GM23248 (cell line): ENCODE measurements around the gene SLC26A8. TPM values are rescaled to one million over a fixed set of nuclear protein-coding genes. Genes with fewer than 3 reads are reported as not detected.

Experiments
- DNase-seq: peaks from one replicate; pipeline ENCODE4 v3.0.0-alpha.2; 2015
- H2AFZ ChIP-seq: fragments of 200-600 bp; sonication (generic); 2 replicates; pipeline ENCODE4 v1.6.1; 2016; ENCODE audit warnings: antibody characterized with exemption
- H3F3A ChIP-seq: fragments of 200-600 bp; sonication (generic); 2 replicates; pipeline ENCODE4 v1.6.1; 2016; ENCODE audit warnings: mild to moderate bottlenecking, antibody characterized with exemption, mixed run types; ENCODE audit not compliant: insufficient read depth
- H3K27ac ChIP-seq: fragments of 200-600 bp; sonication (generic); 2 replicates; pipeline ENCODE4 v1.5.1; 2016; ENCODE audit warnings: mild to moderate bottlenecking
- H3K27me3 ChIP-seq: fragments of 200-600 bp; sonication (generic); replicated peaks from 2 replicates; pipeline ENCODE4 v1.6.1; 2016; ENCODE audit warnings: mild to moderate bottlenecking; ENCODE audit not compliant: insufficient read depth
- H3K36me3 ChIP-seq: fragments of 200-600 bp; sonication (generic); 2 replicates; pipeline ENCODE4 v1.6.1; 2016; ENCODE audit warnings: low read depth, mild to moderate bottlenecking
- H3K4me1 ChIP-seq: fragments of 200-600 bp; sonication (generic); 2 replicates; pipeline ENCODE4 v1.6.1; 2016; ENCODE audit warnings: mild to moderate bottlenecking; ENCODE audit not compliant: insufficient read depth
- H3K4me2 ChIP-seq: fragments of 200-600 bp; sonication (generic); one replicate; pipeline ENCODE4 v1.6.1; 2016; ENCODE audit warnings: mild to moderate bottlenecking; ENCODE audit not compliant: unreplicated experiment
- H3K4me3 ChIP-seq: fragments of 200-600 bp; sonication (generic); 2 replicates; pipeline ENCODE4 v1.5.1; 2016; ENCODE audit warnings: mild to moderate bottlenecking
- H3K79me2 ChIP-seq: fragments of 200-600 bp; sonication (generic); 2 replicates; pipeline ENCODE4 v1.6.1; 2016; ENCODE audit warnings: mild to moderate bottlenecking; ENCODE audit not compliant: insufficient read depth
- H3K9ac ChIP-seq: fragments of 200-600 bp; sonication (generic); 2 replicates; pipeline ENCODE4 v1.6.1; 2016; ENCODE audit warnings: mild to moderate bottlenecking
- H3K9me2 ChIP-seq: fragments of 200-600 bp; sonication (generic); 2 replicates; pipeline ENCODE4 v1.6.1; 2016; ENCODE audit warnings: mixed run types, mild to moderate bottlenecking, moderate library complexity; ENCODE audit not compliant: insufficient read depth
- H3K9me3 ChIP-seq: fragments of 200-600 bp; sonication (generic); one replicate; pipeline ENCODE4 v1.6.1; 2017; ENCODE audit warnings: low read depth
- H4K20me1 ChIP-seq: fragments of 200-600 bp; sonication (generic); 2 replicates; pipeline ENCODE4 v1.6.0; 2016; ENCODE audit not compliant: insufficient read depth
- EZH2 ChIP-seq: fragments of 200-600 bp; sonication (generic); IDR thresholded peaks from 2 replicates; pipeline ENCODE4 v1.6.1; 2018; ENCODE audit warnings: antibody characterized with exemption, mild to moderate bottlenecking; ENCODE audit not compliant: insufficient read depth, poor library complexity, severe bottlenecking
- EZH2phosphoT487 ChIP-seq: fragments of 200-600 bp; sonication (generic); IDR thresholded peaks from 2 replicates; pipeline ENCODE4 v1.6.1; 2018; ENCODE audit warnings: antibody characterized with exemption, moderate library complexity, mild to moderate bottlenecking, low read depth; ENCODE audit not compliant: insufficient read depth
- WGBS, 2 experiments: methylation state at CpG; one replicate each; pipeline ENCODE4 v1.1.6; 2015 to 2017; ENCODE audit warnings: low lambda C conversion rate in 2 of 2, low coverage in 1 of 2; ENCODE audit errors: missing lambda C conversion rate in 2 of 2; 5-methylcytosine and 5-hydroxymethylcytosine counted together
- in situ Hi-C: fragments of 300-500 bp; cut with MboI; formaldehyde crosslinking; loops from 2 replicates; pipeline ENCODE4 v1.15.0; 2020
- polyA plus RNA-seq: library from polyadenylated mRNA; unstranded; fragments of >200 nt; fragmentation: Nextera tagmentation; extraction: Ambion mirVana; gene quantifications from 2 replicates; pipeline ENCODE4 v1.2.1, GENCODE V29; 2016
- total RNA-seq: library from RNA; depleted of rRNA; stranded (reverse); fragments of >200 nt; shearing (Covaris generic); gene quantifications from 2 replicates; pipeline ENCODE4 v1.2.3, GENCODE V29; 2014

SLC26A8 gene
- total and polyA plus RNA-seq, 2 experiments from 2014 or later, result not detected

DNA sequence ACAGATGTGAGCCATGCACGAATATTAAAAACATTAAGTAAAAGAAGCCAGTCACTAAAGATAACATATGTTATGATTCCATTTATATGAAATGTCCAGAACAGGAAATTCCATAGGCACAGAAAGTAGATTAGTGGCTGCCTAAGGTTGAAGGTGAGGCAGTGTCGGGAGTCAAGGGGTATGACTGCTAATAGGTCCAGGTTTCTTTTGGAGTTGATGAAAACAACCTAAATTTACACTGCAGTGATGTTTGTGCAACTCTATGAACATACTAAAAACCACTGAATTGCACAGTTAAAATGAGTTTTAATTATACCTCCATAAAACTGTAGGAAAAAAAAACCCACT is 118.0 kb downstream of the SLC26A8 start:
- Histone ChIP-seq H3K79me2 (peaks cover 97% of the 10 kb centered on the region), H3K27ac (no peak overlapping the region), H3K4me1 (no peaks in the 10 kb centered on the region), H3K4me3 (no peak overlapping the region), H3K9me2 (no peaks in the 10 kb centered on the region), H3K9ac (no peak overlapping the region), H2AFZ (no peak overlapping the region), H3K4me2 (no peak overlapping the region), H4K20me1 (no peaks in the 10 kb centered on the region), H3K9me3 (no peaks in the 10 kb centered on the region), H3K36me3 (peaks cover 10% of the 10 kb centered on the region), H3K27me3 (no peaks in the 10 kb centered on the region), H3F3A (0 out of 2 replicates have a peak, but pooled peaks cover 4% of the 10 kb centered on the region)
- in situ Hi-C loops, result no loop called here
- WGBS, 2 experiments, result 91 to 92% methylated on average over 2 of the region's 2 CpGs
- TF ChIP-seq EZH2phosphoT487, result no peak
- TF ChIP-seq EZH2, result no peak
- DNase-seq, result no peak

DNA sequence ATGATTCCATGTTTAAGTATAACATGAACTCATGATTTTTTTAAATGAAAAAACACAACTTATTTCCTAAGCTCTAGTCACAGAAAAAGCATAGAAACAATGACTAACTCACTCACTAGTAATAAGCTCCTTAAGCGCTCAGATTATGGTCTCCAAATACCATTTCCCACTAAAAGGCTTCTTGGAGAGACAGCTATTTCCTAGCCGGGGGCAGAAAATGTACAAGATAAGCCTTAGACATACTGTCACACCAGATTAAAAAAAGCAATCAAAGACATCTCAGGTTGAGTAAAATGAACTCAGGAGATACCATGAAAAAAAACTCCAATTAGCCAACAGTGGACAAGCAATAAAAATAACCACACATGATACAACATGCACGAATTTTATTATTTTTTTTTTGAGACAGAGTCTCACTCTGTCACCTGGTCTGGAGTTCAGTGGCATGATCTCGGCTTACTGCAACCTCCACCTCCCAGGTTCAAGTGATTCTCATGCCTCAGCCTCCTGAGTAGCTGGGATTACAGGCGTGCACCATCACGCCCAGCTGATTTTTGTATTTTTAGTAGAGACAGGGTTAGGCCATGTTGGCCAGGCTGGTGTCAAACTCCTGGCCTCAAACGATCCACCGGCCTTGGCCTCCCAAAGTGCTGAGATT is 118.5 kb downstream of the SLC26A8 start:
- H3K36me3 ChIP-seq, result peaks cover 7% of the 10 kb centered on the region
- no peak for TF ChIP-seq EZH2phosphoT487
- TF ChIP-seq EZH2, result no peak
- no peak overlapping the region for H2AFZ ChIP-seq
- no peaks in the 10 kb centered on the region for H3K27me3 ChIP-seq
- 74 to 83% methylated on average over 8 of the region's 8 CpGs for WGBS, 2 experiments
- H3F3A ChIP-seq, result 0 out of 2 replicates have a peak, but pooled peaks cover 4% of the 10 kb centered on the region
- no peak overlapping the region for H3K4me3 ChIP-seq
- no peak overlapping the region for H3K27ac ChIP-seq
- no peaks in the 10 kb centered on the region for H3K4me1 ChIP-seq
- H4K20me1 ChIP-seq, result no peaks in the 10 kb centered on the region
- no peak for DNase-seq
- no peak overlapping the region for H3K9ac ChIP-seq
- peaks cover 97% of the 10 kb centered on the region for H3K79me2 ChIP-seq
- no peak overlapping the region for H3K4me2 ChIP-seq
- H3K9me3 ChIP-seq, result no peaks in the 10 kb centered on the region
- in situ Hi-C loops, result no loop called here
- no peaks in the 10 kb centered on the region for H3K9me2 ChIP-seq

DNA sequence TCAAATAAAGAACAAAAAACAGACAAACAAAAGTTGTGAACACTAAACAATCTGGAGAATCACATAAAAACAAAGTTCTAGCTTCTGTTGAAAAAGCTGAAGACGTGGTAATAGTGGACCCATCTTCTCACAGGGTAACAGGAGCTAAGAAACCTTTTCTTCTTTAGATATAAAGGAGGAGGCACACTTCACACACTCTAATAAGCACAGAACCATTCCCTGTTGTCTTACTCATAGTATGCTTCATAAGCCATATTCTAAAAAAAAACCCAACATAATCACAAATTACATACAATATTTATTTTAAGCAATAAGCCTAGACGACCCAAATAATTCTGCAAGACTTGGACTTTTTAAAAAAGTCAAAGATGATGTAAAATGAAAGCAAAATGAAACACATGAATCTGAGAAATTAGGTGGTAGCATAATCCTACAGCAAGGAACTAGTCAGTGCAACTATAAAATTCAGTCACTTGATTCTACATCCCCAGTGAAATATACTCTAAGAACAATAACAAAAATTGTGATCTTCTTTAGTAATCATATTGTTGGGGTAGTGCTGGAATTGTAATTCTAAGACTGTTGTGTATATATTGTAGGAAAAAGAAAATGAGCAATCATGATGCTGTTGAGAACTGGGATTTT is 119.2 kb downstream of the SLC26A8 start:
- Histone ChIP-seq H3K36me3 (no peaks in the 10 kb centered on the region), H3K79me2 (peaks cover 97% of the 10 kb centered on the region)
- 67 to 74% methylated on average over 2 of the region's 2 CpGs for WGBS, 2 experiments

DNA sequence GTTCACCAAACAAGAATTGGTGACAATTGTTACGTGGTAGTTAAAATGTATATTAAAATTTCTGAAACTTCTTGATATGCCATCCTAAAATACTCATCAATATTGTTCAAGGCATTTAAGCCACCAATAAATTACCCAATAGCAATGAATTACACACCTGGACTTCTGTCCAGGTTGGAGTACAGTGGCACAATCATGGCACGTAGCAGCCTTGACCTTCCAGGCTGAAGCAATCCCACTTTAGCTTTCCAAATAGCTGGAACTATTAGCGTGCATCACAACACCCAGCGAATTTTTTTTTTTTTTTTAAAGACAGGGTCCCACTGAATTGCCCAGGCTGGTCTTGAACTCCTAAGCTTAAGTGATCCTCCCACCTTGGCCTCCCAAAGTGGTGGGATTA is 120.8 kb downstream of the SLC26A8 start:
- Histone ChIP-seq H3K36me3 (no peaks in the 10 kb centered on the region), H2AFZ (no peak overlapping the region), H4K20me1 (no peaks in the 10 kb centered on the region), H3K9me3 (no peaks in the 10 kb centered on the region), H3K27me3 (no peaks in the 10 kb centered on the region), H3K27ac (no peak overlapping the region), H3K4me1 (no peaks in the 10 kb centered on the region), H3K9me2 (no peaks in the 10 kb centered on the region), H3K79me2 (peaks cover 93% of the 10 kb centered on the region), H3K9ac (no peak overlapping the region), H3K4me3 (no peak overlapping the region), H3F3A (0 out of 2 replicates have a peak, but pooled peaks cover 4% of the 10 kb centered on the region), H3K4me2 (no peak overlapping the region)
- WGBS, 2 experiments, result 98 to 99% methylated on average over 4 of the region's 4 CpGs
- TF ChIP-seq EZH2 (no peak), EZH2phosphoT487 (no peak)
- DNase-seq, result no peak
- in situ Hi-C loops, result no loop called here

More for the DNA sequence above, 119.2 kb downstream of the SLC26A8 start:
- no peaks in the 10 kb centered on the region for H3K4me1 ChIP-seq
- 0 out of 2 replicates have a peak, but pooled peaks cover 4% of the 10 kb centered on the region for H3F3A ChIP-seq
- TF ChIP-seq EZH2phosphoT487 (no peak), EZH2 (no peak)
- no peaks in the 10 kb centered on the region for H3K27me3 ChIP-seq
- no peak overlapping the region for H3K4me2 ChIP-seq
- H2AFZ ChIP-seq, result no peak overlapping the region
- no peaks in the 10 kb centered on the region for H3K9me2 ChIP-seq
- no peaks in the 10 kb centered on the region for H3K9me3 ChIP-seq
- no peak overlapping the region for H3K4me3 ChIP-seq
- no peak overlapping the region for H3K27ac ChIP-seq
- H3K9ac ChIP-seq, result no peak overlapping the region
- in situ Hi-C loops, result no loop called here
- H4K20me1 ChIP-seq, result no peaks in the 10 kb centered on the region
- DNase-seq, result no peak
